Mesendoderm (in vitro differentiated cells): ENCODE results near the gene SFXN3.

Source experiments
- DNase-seq: peaks from one replicate; pipeline ENCODE4 v3.0.0; 2013
- H2AK5ac ChIP-seq: 2 replicates; pipeline ENCODE4 v1.6.1; 2013; ENCODE audit warnings: low read length, inconsistent platforms
- H2BK120ac ChIP-seq: 2 replicates; pipeline ENCODE4 v1.6.1; 2013; ENCODE audit warnings: low read depth, mild to moderate bottlenecking, low read length, moderate library complexity, mixed read lengths
- H2BK15ac ChIP-seq: replicated peaks from 2 replicates; pipeline ENCODE4 v1.6.1; 2013; ENCODE audit warnings: low read depth, mild to moderate bottlenecking, moderate library complexity
- H2BK5ac ChIP-seq: 2 replicates; pipeline ENCODE4 v1.6.1; 2013; ENCODE audit warnings: low read length, inconsistent platforms
- H3K18ac ChIP-seq: 2 replicates; pipeline ENCODE4 v1.6.1; 2013; ENCODE audit warnings: mild to moderate bottlenecking, low read length, mixed read lengths
- H3K23ac ChIP-seq: one replicate; pipeline ENCODE4 v1.6.1; 2013; ENCODE audit warnings: low read length
- H3K27ac ChIP-seq: 2 replicates; pipeline ENCODE4 v1.5.1; 2013; ENCODE audit warnings: low read depth, mild to moderate bottlenecking, inconsistent platforms, low read length, moderate library complexity
- H3K27me3 ChIP-seq: 2 replicates; pipeline ENCODE4 v1.6.1; 2013; ENCODE audit warnings: low read length, control low read depth, mild to moderate bottlenecking, inconsistent platforms; ENCODE audit not compliant: insufficient read depth, poor library complexity
- H3K36me3 ChIP-seq: 2 replicates; pipeline ENCODE4 v1.6.1; 2013; ENCODE audit warnings: low read length, inconsistent platforms; ENCODE audit not compliant: control insufficient read depth, insufficient read depth
- H3K4ac ChIP-seq: one replicate; pipeline ENCODE4 v1.6.1; 2013; ENCODE audit warnings: low read depth, mild to moderate bottlenecking, low read length, moderate library complexity
- H3K4me1 ChIP-seq: 2 replicates; pipeline ENCODE4 v1.6.1; 2013; ENCODE audit warnings: low read depth, low read length, inconsistent platforms; ENCODE audit not compliant: control insufficient read depth
- H3K4me2 ChIP-seq: 2 replicates; pipeline ENCODE4 v1.6.1; 2013; ENCODE audit warnings: low read length
- H3K4me3 ChIP-seq: 2 replicates; pipeline ENCODE4 v1.5.1; 2013; ENCODE audit warnings: mild to moderate bottlenecking, low read length
- H3K56ac ChIP-seq: one replicate; pipeline ENCODE4 v1.6.1; 2013; ENCODE audit warnings: low read length
- H3K79me1 ChIP-seq: 2 replicates; pipeline ENCODE4 v1.6.1; 2013; ENCODE audit warnings: low read length, inconsistent platforms
- H3K79me2 ChIP-seq: 2 replicates; pipeline ENCODE4 v1.6.1; 2013; ENCODE audit warnings: mild to moderate bottlenecking, low read length; ENCODE audit not compliant: control insufficient read depth, insufficient read depth
- H3K9ac ChIP-seq: 2 replicates; pipeline ENCODE4 v1.6.1; 2013; ENCODE audit warnings: low read length, inconsistent platforms
- H4K5ac ChIP-seq: one replicate; pipeline ENCODE4 v1.6.1; 2013; ENCODE audit warnings: low read length
- H4K8ac ChIP-seq: one replicate; pipeline ENCODE4 v1.6.1; 2013; ENCODE audit warnings: low read depth, mild to moderate bottlenecking, control low read depth, low read length, moderate library complexity
- WGBS: extraction: QIAGEN DNeasy Blood & Tissue Kit; methylation state at CpG from one replicate; pipeline ENCODE4 v1.1.7; 2013; ENCODE audit warnings: low lambda C conversion rate, missing lambda C conversion rate; ENCODE audit not compliant: insufficient coverage; ENCODE audit errors: extremely low coverage; 5-methylcytosine and 5-hydroxymethylcytosine counted together

The SFXN3 gene

DNA sequence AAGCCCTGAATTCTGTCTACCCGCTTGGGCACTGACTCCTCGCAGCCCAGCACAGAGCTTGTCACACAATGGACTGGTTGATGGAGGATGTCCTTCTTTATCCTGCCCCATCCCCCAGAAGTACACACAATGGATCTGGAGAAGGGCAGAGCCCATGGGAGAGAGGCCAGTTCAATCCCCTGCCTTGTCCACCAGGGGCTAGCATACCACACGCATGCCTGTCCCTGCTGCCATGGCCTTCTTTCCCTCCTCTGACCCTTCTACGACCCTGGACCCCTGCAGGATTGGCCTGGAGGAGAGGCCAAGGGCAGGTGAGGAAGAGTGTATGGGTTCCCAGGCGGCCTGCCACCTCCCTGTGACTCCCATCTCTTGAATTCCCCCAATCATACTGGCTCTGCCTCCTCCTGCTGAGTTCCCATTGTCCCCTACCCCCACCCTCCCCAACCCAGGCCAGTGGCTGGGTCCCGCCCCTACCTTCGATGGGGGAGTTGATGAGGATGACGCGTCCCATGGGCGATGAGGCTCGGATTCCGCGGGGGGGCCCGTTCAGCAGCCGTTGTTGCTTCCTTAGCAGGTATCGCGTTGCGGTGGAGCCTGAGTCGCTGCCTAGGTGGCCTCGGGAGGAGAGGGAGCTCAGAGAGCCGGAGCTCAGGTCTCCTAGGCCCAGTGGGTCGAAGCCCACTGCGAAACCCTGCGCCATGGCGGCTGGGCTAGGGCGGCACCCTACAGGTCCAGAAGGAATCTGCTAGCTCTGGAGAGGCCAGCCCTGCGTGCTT lies 1.3 kb upstream of the SFXN3 start:
- Histone ChIP-seq H3K4me1 (peaks cover 12% of the 10 kb centered on the region), H3K79me2 (no peaks in the 10 kb centered on the region), H3K4me2 (no peak overlapping the region), H3K9ac (no peak overlapping the region), H3K18ac (no peak overlapping the region), H2BK5ac (no peak overlapping the region), H3K23ac (no peak overlapping the region), H3K4me3 (no peak overlapping the region), H3K56ac (no peak overlapping the region), H2BK15ac (no peak overlapping the region), H2AK5ac (no peak overlapping the region), H3K27ac (no peak overlapping the region), H2BK120ac (no peak overlapping the region), H4K8ac (no peak overlapping the region), H3K27me3 (no peaks in the 10 kb centered on the region), H3K79me1 (no peaks in the 10 kb centered on the region), H3K36me3 (no peaks in the 10 kb centered on the region), H4K5ac (no peak overlapping the region), H3K4ac (no peak overlapping the region)
- DNase-seq, result peak; percentile 80
- no CpG with 5 or more reads among the region's 27 CpGs for WGBS

DNA sequence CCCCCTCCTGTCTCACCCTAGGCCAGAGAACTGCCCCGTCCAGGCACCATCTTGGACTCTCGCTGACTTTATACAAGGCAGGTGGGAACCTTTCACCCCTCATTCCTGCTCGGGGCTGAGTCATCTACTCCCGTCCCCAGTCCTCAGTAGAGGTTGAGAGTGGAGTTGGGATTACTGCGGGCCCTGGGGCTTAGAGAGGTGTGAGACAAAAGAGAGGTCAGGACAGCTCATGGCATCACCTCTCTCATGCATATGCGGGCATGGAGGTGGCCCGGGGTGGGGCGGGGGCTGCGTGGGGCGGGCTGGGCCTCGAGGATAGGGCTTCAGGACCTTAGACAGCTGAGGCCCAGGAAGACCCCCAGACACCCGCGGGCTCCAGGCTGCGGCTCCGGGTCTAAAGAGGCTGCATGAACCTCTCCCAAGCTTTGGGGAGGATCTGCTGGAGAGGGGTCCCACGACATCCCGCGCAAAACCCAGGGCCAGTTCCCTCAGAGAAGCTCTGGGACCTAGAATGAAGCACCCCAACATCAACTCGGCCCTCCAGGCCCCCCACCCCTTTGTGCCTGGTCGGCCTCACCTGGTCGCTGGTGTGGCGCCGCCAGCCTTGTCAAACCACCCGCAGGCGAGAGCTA lies 422 bp upstream of the SFXN3 start:
- Histone ChIP-seq H3K79me1 (no peaks in the 10 kb centered on the region), H2AK5ac (no peak overlapping the region), H2BK15ac (no peak overlapping the region), H3K9ac (peak overlapping the region; percentile 20), H2BK5ac (no peak overlapping the region), H4K5ac (no peak overlapping the region), H3K4me2 (peak overlapping the region; percentile 56), H3K4me3 (no peak overlapping the region), H3K27me3 (no peaks in the 10 kb centered on the region), H3K4me1 (peaks cover 12% of the 10 kb centered on the region), H3K23ac (no peak overlapping the region), H3K18ac (no peak overlapping the region), H4K8ac (no peak overlapping the region), H3K27ac (no peak overlapping the region), H3K4ac (no peak overlapping the region), H3K36me3 (no peaks in the 10 kb centered on the region), H3K56ac (no peak overlapping the region), H3K79me2 (no peaks in the 10 kb centered on the region), H2BK120ac (no peak overlapping the region)
- no CpG with 5 or more reads among the region's 25 CpGs for WGBS
- peak; percentile 91 for DNase-seq

DNA sequence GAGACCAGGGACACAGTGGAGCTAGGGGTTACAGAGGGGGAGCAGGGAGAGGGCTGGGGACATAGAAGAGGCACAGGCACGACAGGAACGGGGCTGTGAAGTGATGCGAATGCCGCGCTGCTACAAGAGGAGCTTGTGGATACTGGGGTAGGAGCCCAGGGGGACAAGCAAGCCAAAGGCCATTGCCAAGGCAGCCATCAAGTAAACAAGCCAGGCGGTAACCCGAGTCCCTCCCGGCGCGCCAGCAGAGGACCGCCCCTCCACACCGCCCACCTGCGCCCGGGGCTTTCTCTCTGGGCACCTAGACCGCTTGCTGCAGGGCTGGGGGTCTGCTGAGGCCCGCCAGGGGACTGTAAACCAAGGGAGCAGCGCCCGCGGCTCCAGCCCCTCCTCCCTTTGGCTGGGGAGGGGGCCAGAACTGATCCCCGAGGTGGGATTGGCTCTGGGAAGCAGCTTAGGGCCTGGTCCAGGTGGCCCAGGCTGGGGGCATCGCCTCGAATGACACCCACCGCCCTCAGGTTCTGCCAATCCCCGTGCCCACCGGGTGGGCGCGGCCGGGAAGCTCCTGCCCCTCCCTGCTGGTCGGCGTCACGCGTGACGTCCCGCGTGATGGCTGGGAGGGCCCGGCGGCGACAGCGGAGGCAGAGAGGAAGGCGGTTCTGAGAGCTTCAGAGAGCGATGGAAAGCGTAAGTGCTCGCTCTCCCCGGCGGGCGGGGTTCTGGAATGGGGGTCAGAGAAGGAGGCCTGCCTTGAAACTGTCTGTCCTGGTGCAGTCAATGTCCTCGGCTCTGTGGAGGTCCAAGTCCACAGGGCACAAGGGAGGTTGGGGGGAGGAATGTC lies 982 bp downstream of the SFXN3 start:
- H2BK120ac ChIP-seq, result no peak overlapping the region
- H3K56ac ChIP-seq, result peak overlapping the region; percentile 64
- no peak overlapping the region for H3K27ac ChIP-seq
- peaks cover 12% of the 10 kb centered on the region for H3K4me1 ChIP-seq
- H3K9ac ChIP-seq, result peak overlapping the region; percentile 30
- H4K5ac ChIP-seq, result no peak overlapping the region
- H3K4me3 ChIP-seq, result no peak overlapping the region
- H3K27me3 ChIP-seq, result no peaks in the 10 kb centered on the region
- no peak overlapping the region for H3K18ac ChIP-seq
- WGBS, result no CpG with 5 or more reads among the region's 47 CpGs
- H3K4me2 ChIP-seq, result peak overlapping the region; percentile 95
- no peaks in the 10 kb centered on the region for H3K36me3 ChIP-seq
- peak; percentile 82 for DNase-seq
- H3K4ac ChIP-seq, result no peak overlapping the region
- H3K79me1 ChIP-seq, result no peaks in the 10 kb centered on the region
- H2AK5ac ChIP-seq, result no peak overlapping the region
- H4K8ac ChIP-seq, result no peak overlapping the region
- no peak overlapping the region for H2BK5ac ChIP-seq
- no peak overlapping the region for H2BK15ac ChIP-seq
- no peaks in the 10 kb centered on the region for H3K79me2 ChIP-seq
- H3K23ac ChIP-seq, result no peak overlapping the region

DNA sequence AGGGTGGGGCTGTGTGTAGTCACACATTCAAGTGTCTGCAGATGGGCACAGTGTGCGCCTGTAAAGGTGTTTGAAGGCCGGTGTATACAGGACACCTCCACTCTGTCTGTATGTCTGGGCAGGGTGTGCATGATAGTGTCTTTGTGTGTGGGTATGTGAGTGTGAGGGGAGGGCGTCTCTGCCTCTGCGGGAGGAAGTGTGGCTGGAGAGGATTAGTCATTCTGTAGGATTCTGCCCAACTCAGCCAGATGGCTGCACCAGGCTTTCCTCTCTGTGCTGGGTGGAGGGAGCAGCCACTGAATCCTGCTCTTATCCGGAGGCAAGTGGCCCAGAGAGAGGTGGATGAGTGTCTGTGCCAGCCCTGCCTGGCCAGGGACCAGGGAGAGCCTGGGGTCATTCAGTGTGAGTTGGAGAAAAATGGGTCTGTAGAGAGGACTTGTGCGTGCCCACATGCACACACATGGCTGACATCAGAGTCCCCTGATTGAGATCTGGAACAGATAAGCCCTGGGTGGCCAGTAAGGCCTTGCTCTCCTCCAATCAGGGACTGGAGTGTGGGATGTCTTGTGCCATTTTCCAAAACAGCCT lies 1.7 kb downstream of the SFXN3 start:
- Histone ChIP-seq H3K4me1 (peaks cover 12% of the 10 kb centered on the region), H2BK15ac (no peak overlapping the region), H4K8ac (no peak overlapping the region), H3K18ac (no peak overlapping the region), H3K36me3 (no peaks in the 10 kb centered on the region), H2AK5ac (no peak overlapping the region), H3K79me2 (no peaks in the 10 kb centered on the region), H3K23ac (no peak overlapping the region), H2BK5ac (no peak overlapping the region), H2BK120ac (no peak overlapping the region), H3K4me2 (peak overlapping the region; percentile 95), H3K79me1 (no peaks in the 10 kb centered on the region), H3K56ac (peak overlapping the region; percentile 50), H3K27ac (no peak overlapping the region), H3K4ac (no peak overlapping the region), H3K9ac (peak overlapping the region; percentile 30), H3K4me3 (no peak overlapping the region), H3K27me3 (no peaks in the 10 kb centered on the region), H4K5ac (no peak overlapping the region)
- no CpG with 5 or more reads among the region's 6 CpGs for WGBS
- peak; percentile 81 for DNase-seq

DNA sequence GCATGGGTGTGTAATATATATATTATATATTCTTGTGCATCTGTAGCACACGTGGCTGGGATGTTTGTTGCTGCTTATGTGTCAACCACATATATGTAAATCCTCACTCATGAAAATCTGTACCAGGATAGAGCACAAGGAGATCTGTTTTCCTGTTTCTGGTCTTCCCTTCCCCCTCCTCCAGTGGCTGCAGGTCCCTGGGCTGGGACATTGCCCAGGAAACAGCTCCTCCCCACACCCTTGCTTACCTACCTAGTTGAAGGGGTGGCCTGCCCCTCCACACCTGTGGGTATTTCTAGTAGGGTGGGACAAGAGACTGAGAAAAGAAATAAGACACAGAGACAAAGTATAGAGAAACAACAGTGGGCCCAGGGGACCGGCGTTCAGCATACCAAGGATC lies 2.2 kb downstream of the SFXN3 start:
- Histone ChIP-seq H3K36me3 (no peaks in the 10 kb centered on the region), H2BK5ac (no peak overlapping the region), H4K8ac (no peak overlapping the region), H3K9ac (no peak overlapping the region), H3K79me1 (no peaks in the 10 kb centered on the region), H3K4me1 (peaks cover 12% of the 10 kb centered on the region), H3K27ac (no peak overlapping the region), H3K79me2 (no peaks in the 10 kb centered on the region), H2AK5ac (no peak overlapping the region), H4K5ac (no peak overlapping the region), H3K23ac (no peak overlapping the region), H3K4me3 (no peak overlapping the region), H3K27me3 (no peaks in the 10 kb centered on the region), H2BK120ac (no peak overlapping the region), H3K18ac (no peak overlapping the region), H3K56ac (no peak overlapping the region), H3K4me2 (no peak overlapping the region), H2BK15ac (no peak overlapping the region), H3K4ac (no peak overlapping the region)
- no CpG with 5 or more reads among the region's 3 CpGs for WGBS
- no peak for DNase-seq
